ENCODE data around the gene MAPK8IP1. TPM values are rescaled to one million over a fixed set of nuclear protein-coding genes. Genes with fewer than 3 reads are reported as not detected.

Gene MAPK8IP1
- total RNA-seq (2022; extraction: Qiagen RNA extraction), result 5.4 to 6.3 TPM (median 6.0 TPM) in 5 replicates

DNA sequence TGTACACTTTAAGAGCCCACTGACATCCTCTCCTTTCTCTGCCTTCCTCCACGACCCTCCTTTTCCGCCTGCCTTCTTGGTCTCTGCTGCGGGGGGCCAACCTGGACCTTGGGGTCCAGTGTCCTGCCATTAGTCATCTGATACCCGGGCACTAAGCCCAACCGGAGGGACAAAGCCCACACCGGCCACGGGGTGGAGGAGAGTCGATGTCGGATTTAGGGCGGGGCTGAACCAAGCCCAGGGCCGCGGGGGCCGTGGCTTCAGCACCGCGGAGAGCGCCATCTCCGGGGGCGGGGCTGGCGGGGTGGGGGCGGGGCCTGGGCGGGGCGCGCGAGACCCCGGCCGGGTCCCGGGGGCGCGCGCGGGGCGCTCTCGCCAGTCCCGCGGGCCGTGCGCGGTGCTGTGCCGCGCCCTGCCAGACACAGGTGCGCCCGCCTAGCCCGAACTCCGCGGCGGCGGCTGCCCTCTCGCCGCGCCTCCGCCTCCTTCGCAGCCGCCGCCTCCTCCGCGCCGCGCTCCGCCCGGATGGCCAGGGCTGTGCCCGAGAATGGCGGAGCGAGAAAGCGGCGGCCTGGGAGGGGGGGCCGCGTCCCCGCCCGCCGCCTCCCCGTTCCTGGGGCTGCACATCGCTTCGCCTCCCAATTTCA is at the start of gene MAPK8IP1:
Gene MAPK8IP1, plus strand, starts transcription at position 378 of the 647 bp plus-strand sequence. Its CDS starts 170 bp downstream, at position 548.

DNA sequence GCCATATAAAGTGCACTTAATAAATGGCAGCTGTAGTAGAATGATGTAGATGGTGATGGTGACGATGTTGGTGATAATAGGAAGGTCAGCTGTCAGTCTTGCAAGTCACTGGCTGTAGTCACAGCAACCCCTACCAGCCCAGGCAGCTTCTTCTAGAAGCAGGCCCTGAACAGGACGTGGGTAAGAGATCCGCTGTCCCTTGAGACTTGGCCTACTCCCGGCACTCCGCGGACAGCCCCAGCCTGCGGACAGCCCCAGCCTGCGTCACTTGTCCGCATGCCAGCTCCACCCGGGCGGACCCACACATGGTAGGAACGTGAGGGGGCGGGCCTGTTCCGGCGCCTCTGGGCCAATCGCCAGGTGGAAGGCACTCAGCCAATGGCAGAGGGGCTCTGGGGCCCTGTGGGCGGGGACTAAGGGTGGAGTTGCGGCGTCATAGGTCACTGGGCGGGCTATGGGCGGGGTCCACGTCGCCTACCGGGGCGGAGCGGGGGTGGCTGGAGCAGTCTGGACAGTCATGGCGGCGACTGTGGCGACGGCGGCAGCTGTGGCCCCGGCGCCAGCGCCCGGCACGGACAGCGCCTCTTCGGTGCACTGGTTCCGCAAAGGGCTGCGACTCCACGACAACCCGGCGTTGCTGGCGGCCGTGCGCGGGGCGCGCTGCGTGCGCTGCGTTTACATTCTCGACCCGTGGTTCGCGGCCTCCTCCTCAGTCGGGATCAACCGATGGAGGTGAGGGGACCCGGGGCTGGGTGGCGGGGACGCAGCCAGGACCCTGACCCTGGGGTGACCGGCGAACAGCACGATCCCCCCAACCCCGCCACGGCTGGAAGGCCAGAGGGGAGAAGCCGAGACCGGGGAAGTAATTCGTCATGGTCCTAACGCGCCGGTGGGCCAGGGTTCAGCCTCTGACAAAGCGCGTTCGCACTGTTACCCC is 38.2 kb upstream of the MAPK8IP1 start, which contains the start of gene CRY2:
Gene CRY2, plus strand, starts transcription at position 502 of the 937 bp plus-strand sequence. Its CDS starts 16 bp downstream, at position 518.

GRCh38 chr11:45906965-45907611 is 21.6 kb downstream of the MAPK8IP1 start, which contains the start of gene FREY1:
Gene FREY1 (minus strand): TSS chr11:45907271. CDS start chr11:45907245, 26 bp downstream.

GRCh38 chr11:45917623-45918330 is 32.3 kb downstream of the MAPK8IP1 start, which contains the start of gene PEX16:
Gene PEX16 (minus strand): TSS chr11:45917877. CDS start chr11:45917811, 66 bp downstream.

DNA sequence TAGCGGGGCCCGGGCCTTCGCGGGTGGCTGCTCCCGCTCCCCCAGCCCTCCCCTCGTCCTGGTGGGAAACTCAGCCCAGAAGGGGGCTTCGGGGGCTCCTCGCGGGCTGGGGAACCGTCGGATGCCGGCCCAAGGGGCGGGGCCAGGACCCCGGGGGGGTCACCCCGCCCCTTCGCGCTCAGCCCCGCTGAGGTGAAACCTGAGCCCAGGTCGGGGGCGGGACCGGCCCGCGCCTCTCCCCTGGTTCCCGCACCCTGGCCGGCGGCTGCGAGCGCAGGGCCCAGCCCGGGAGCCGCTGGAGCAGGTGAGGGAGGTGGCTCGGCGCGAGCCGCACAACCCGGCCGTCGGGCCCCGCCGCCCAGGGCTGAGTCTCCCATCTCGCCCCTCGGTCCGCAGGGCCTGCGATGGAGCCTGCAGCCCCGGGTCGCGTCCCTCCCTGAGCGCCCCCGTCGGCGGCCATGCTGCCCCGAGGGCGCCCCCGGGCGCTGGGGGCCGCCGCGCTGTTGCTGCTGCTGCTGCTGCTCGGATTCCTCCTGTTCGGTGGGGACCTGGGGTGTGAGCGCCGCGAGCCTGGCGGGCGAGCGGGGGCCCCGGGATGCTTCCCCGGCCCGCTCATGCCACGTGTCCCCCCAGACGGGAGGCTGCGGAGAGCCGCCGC is 37.1 kb downstream of the MAPK8IP1 start, which contains the start of gene LARGE2:
Gene LARGE2, plus strand, starts transcription at position 232 of the 658 bp plus-strand sequence. Its CDS starts 227 bp downstream, at position 459.

Other genes with a start within 250 kb of the MAPK8IP1 start
- gene CHST1, start 220.0 kb upstream of the MAPK8IP1 start, total RNA-seq (2022; extraction: Qiagen RNA extraction), result 1.3 to 1.9 TPM (median 1.9 TPM) in 5 replicates
- gene SLC35C1, start 80.5 kb upstream of the MAPK8IP1 start, total RNA-seq (2022; extraction: Qiagen RNA extraction), result 29.7 to 33.0 TPM (median 31.4 TPM) in 5 replicates
- gene CRY2, start 38.2 kb upstream of the MAPK8IP1 start, total RNA-seq (2022; extraction: Qiagen RNA extraction), result 3.8 to 4.6 TPM (median 4.4 TPM) in 5 replicates
- gene FREY1, start 21.6 kb downstream of the MAPK8IP1 start, total RNA-seq (2022; extraction: Qiagen RNA extraction), result 0.29 to 0.59 TPM (median 0.32 TPM) in 5 replicates
- 16.0 to 20.4 TPM (median 18.7 TPM) in 5 replicates for gene PEX16, start 32.2 kb downstream of the MAPK8IP1 start, total RNA-seq (2022; extraction: Qiagen RNA extraction)
- gene LARGE2, start 37.0 kb downstream of the MAPK8IP1 start, total RNA-seq (2022; extraction: Qiagen RNA extraction), result 1.9 to 3.5 TPM (median 2.3 TPM) in 5 replicates
- gene PHF21A, start 235.8 kb downstream of the MAPK8IP1 start, total RNA-seq (2022; extraction: Qiagen RNA extraction), result 9.0 to 10.6 TPM (median 9.9 TPM) in 5 replicates